ENCODE measurements around the gene GDF7.

GDF7 gene

DNA sequence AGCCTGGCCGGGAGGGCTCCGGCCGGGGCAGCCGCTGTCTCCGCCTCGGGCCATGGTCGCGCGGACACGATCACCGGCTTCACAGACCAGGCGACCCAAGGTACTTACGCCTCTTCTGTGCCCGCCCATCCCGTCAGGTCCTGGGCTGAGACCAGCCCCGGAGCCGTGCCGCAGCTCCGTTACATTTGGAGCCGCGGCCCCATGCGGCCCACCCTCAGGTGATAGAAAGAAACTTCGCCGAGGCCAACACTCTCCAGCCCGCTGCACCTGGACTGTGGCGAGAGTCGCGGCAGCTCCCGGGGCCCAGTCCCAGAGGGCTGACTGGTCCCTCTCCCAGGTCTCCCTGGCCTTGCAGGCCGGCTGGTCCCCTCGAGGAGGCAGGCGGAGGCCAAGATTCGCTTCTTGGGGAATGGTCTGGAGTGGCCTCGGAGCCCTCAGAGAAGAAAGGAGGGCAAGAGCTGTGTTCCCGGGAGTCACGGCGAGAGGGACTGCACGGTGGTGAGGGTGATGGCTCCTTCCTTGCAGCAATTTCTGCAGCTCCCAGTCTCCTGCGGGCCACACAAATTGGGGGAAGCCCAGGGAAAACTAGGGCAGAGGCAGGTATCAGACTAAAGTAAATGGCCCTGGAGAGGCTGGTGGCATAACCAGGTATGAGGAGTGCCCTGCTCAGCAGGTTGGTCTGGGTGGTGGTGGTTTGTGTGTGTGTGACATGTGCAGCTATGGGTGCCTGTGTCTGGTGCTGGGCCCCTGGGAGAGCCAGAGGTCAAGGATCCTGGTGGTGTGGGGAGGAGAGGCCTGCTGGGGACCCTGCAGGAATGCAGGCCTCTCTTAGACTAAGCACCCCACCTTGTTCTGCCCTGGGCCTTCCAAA is 822 bp downstream of the GDF7 start:
- Histone ChIP-seq H3K4me1 (ENCODE audit: low read length) (peaks cover 36% of the 10 kb centered on the region), H2AFZ (ENCODE audit: low read depth, low read length) (0 out of 2 replicates have a peak overlapping the region, but pooled peaks have one; percentile 52), H3K79me2 (ENCODE audit: low read length) (peaks cover 47% of the 10 kb centered on the region), H3K4me2 (ENCODE audit: low read length) (peak overlapping the region; percentile 100), H3K27ac (ENCODE audit: low read length) (peak overlapping the region; percentile 55), H3K27me3 (ENCODE audit: low read depth, low read length) (peaks cover 31% of the 10 kb centered on the region), H3K9me3 (ENCODE audit: insufficient read depth, low read length) (no peaks in the 10 kb centered on the region), H3K4me3 (ENCODE audit: low read length) (peak overlapping the region; percentile 100), H4K20me1 (ENCODE audit: insufficient read depth, low read length) (no peaks in the 10 kb centered on the region), H3K9ac (ENCODE audit: low read length) (peak overlapping the region; percentile 100), H3K36me3 (replicated peaks; ENCODE audit: low read depth, low read length) (peaks cover 26% of the 10 kb centered on the region)
- TF ChIP-seq, protein P1, sequence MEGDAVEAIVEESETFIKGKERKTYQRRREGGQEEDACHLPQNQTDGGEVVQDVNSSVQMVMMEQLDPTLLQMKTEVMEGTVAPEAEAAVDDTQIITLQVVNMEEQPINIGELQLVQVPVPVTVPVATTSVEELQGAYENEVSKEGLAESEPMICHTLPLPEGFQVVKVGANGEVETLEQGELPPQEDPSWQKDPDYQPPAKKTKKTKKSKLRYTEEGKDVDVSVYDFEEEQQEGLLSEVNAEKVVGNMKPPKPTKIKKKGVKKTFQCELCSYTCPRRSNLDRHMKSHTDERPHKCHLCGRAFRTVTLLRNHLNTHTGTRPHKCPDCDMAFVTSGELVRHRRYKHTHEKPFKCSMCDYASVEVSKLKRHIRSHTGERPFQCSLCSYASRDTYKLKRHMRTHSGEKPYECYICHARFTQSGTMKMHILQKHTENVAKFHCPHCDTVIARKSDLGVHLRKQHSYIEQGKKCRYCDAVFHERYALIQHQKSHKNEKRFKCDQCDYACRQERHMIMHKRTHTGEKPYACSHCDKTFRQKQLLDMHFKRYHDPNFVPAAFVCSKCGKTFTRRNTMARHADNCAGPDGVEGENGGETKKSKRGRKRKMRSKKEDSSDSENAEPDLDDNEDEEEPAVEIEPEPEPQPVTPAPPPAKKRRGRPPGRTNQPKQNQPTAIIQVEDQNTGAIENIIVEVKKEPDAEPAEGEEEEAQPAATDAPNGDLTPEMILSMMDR (IDR thresholded peaks at IDR 0.05; ENCODE audit: low read depth, low read length), result no peak

DNA sequence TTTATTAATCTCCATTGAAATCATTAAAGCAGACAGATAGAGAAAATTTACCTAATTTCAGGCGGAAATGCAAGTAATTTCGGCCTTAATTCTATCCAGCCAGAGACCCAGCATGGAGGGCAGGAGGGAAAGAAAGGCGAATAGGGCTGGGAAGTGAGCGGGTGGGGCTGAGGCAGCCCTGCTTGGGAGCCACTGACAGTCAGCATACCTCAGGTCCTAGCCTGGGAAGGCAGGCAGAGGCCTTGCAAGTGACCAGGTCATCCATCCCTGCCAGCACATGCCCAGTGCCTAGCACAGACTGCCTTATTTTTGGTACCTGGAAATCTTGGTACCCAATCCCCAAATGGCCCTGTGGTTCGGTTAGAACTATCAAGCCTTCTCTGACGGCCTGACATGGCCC is 1.5 kb downstream of the GDF7 start:
- Histone ChIP-seq H3K9me3 (ENCODE audit: insufficient read depth, low read length) (no peaks in the 10 kb centered on the region), H3K79me2 (ENCODE audit: low read length) (peaks cover 54% of the 10 kb centered on the region), H4K20me1 (ENCODE audit: insufficient read depth, low read length) (no peaks in the 10 kb centered on the region), H3K4me2 (ENCODE audit: low read length) (peak overlapping the region; percentile 100), H2AFZ (ENCODE audit: low read depth, low read length) (no peak overlapping the region), H3K4me1 (ENCODE audit: low read length) (peaks cover 40% of the 10 kb centered on the region), H3K27ac (ENCODE audit: low read length) (peak overlapping the region; percentile 55), H3K36me3 (replicated peaks; ENCODE audit: low read depth, low read length) (peaks cover 33% of the 10 kb centered on the region), H3K9ac (ENCODE audit: low read length) (peak overlapping the region; percentile 100), H3K27me3 (ENCODE audit: low read depth, low read length) (peaks cover 30% of the 10 kb centered on the region), H3K4me3 (ENCODE audit: low read length) (peak overlapping the region; percentile 100)
- no peak for TF ChIP-seq EZH2phosphoT487 (IDR thresholded peaks at IDR 0.05; ENCODE audit: low read depth)
- TF ChIP-seq, protein P1 (IDR thresholded peaks at IDR 0.05; ENCODE audit: low read depth, low read length), result no peak

DNA sequence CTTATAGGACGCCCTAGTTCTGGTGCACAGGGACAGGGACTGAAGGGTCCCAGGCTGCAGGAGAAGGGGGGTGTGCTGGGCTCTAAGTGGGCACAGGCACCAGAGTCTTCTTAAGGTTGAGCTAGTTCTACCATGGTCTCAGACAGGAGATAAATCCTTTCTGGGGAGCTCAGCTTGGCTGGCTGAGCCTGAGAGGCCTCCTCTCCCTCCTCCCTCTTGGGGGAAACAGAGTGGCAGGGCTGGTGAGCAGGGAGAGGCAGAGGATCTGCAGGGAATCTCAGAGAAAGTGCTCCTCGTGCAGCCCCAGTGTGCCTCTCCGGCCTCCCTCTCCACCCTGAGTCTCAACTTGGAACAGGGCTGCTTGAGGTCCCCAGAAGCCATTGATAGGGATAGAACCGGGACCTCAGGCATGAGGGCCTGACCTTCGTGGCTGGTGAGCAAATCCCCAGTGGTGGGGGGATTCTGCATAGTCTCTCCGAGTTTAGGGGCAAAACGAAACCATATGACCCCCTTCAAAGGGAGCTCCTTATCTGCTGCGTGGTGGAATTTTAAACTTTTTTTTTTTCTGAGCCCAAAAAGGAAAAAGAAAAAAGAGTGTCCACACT is 2.0 kb downstream of the GDF7 start:
- TF ChIP-seq EZH2phosphoT487 (IDR thresholded peaks at IDR 0.05; ENCODE audit: low read depth), result no peak
- TF ChIP-seq, protein P1 (IDR thresholded peaks at IDR 0.05; ENCODE audit: low read depth, low read length), result no peak
- H2AFZ ChIP-seq (ENCODE audit: low read depth, low read length), result no peak overlapping the region
- peak overlapping the region; percentile 100 for H3K4me2 ChIP-seq (ENCODE audit: low read length)
- peak overlapping the region; percentile 16; the same call in 1 of the 2 replicates for H3K27ac ChIP-seq (ENCODE audit: low read length)
- H3K4me1 ChIP-seq (ENCODE audit: low read length), result peaks cover 40% of the 10 kb centered on the region
- peak overlapping the region; percentile 100 for H3K9ac ChIP-seq (ENCODE audit: low read length)
- peak overlapping the region; percentile 100 for H3K4me3 ChIP-seq (ENCODE audit: low read length)
- H3K36me3 ChIP-seq (replicated peaks; ENCODE audit: low read depth, low read length), result peaks cover 38% of the 10 kb centered on the region
- no peaks in the 10 kb centered on the region for H4K20me1 ChIP-seq (ENCODE audit: insufficient read depth, low read length)
- peaks cover 28% of the 10 kb centered on the region for H3K27me3 ChIP-seq (ENCODE audit: low read depth, low read length)
- H3K9me3 ChIP-seq (ENCODE audit: insufficient read depth, low read length), result no peaks in the 10 kb centered on the region
- H3K79me2 ChIP-seq (ENCODE audit: low read length), result peaks cover 60% of the 10 kb centered on the region
